ENCODE measurements around the gene CEMIP2. TPM values are rescaled to one million over a fixed set of nuclear protein-coding genes. Genes with fewer than 3 reads are reported as not detected.

The CEMIP2 gene
- total RNA-seq, 1 donor from 2014 or later, result 58.1 TPM

GRCh38 chr9:71710201-71710600, 58.1 kb downstream of the CEMIP2 start:
- TF ChIP-seq, protein P1, sequence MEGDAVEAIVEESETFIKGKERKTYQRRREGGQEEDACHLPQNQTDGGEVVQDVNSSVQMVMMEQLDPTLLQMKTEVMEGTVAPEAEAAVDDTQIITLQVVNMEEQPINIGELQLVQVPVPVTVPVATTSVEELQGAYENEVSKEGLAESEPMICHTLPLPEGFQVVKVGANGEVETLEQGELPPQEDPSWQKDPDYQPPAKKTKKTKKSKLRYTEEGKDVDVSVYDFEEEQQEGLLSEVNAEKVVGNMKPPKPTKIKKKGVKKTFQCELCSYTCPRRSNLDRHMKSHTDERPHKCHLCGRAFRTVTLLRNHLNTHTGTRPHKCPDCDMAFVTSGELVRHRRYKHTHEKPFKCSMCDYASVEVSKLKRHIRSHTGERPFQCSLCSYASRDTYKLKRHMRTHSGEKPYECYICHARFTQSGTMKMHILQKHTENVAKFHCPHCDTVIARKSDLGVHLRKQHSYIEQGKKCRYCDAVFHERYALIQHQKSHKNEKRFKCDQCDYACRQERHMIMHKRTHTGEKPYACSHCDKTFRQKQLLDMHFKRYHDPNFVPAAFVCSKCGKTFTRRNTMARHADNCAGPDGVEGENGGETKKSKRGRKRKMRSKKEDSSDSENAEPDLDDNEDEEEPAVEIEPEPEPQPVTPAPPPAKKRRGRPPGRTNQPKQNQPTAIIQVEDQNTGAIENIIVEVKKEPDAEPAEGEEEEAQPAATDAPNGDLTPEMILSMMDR (conservative IDR thresholded peaks at IDR 0.05), result no peak
- no peaks in the 10 kb centered on the region for H3K9me3 Mint-ChIP-seq
- H3K36me3 Mint-ChIP-seq, result peaks cover 50% of the 10 kb centered on the region

GRCh38 chr9:71709384-71709783, 58.9 kb downstream of the CEMIP2 start:
- Mint-ChIP-seq H3K27me3 (no peaks in the 10 kb centered on the region), H3K4me1 (ENCODE audit: unreplicated experiment) (no peaks in the 10 kb centered on the region), H3K9me3 (no peaks in the 10 kb centered on the region), H3K27ac (no peak overlapping the region), H3K4me3 (no peak overlapping the region), H3K36me3 (peaks cover 56% of the 10 kb centered on the region)
- DNase-seq (ENCODE audit: extremely low spot score, unreplicated experiment), result no peak
- TF ChIP-seq, protein P1 (conservative IDR thresholded peaks at IDR 0.05), result no peak

More at GRCh38 chr9:71710201-71710600, 58.1 kb downstream of the CEMIP2 start:
- H3K27me3 Mint-ChIP-seq, result no peaks in the 10 kb centered on the region
- H3K4me3 Mint-ChIP-seq, result no peak overlapping the region
- H3K4me1 Mint-ChIP-seq (ENCODE audit: unreplicated experiment), result no peaks in the 10 kb centered on the region
- peak overlapping the region; percentile 46 for H3K27ac Mint-ChIP-seq
- DNase-seq (ENCODE audit: extremely low spot score, unreplicated experiment), result no peak

DNA sequence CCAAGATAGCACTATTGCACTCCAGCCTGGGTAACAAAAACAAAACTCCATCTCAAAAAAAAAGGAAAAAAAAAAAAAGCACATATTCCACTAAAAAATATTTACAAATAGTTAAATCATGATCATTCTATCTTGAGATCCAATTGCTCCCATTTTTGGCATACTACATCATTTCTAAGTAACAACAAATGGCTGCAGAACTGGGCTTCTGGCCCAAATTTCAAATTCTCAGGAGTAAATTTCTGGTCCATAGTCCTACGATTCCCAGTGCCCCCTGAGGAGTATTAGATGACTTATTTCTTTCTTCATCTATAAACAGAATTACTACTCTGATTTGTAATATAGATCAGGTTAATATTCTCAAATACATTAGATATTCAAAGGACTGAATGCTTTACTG, 62.1 kb downstream of the CEMIP2 start:
- TF ChIP-seq, protein P1 (conservative IDR thresholded peaks at IDR 0.05), result no peak
- no peaks in the 10 kb centered on the region for H3K4me1 Mint-ChIP-seq (ENCODE audit: unreplicated experiment)
- no peaks in the 10 kb centered on the region for H3K27me3 Mint-ChIP-seq
- H3K9me3 Mint-ChIP-seq, result no peaks in the 10 kb centered on the region
- H3K36me3 Mint-ChIP-seq, result peaks cover 41% of the 10 kb centered on the region
- no peak overlapping the region for H3K4me3 Mint-ChIP-seq
- DNase-seq (ENCODE audit: extremely low spot score, unreplicated experiment), result no peak
- no peak overlapping the region for H3K27ac Mint-ChIP-seq

GRCh38 chr9:71704796-71705195, 63.5 kb downstream of the CEMIP2 start:
- Mint-ChIP-seq H3K27me3 (no peaks in the 10 kb centered on the region), H3K36me3 (peaks cover 39% of the 10 kb centered on the region), H3K4me3 (no peak overlapping the region), H3K4me1 (ENCODE audit: unreplicated experiment) (no peaks in the 10 kb centered on the region), H3K27ac (peak overlapping the region; percentile 32), H3K9me3 (no peaks in the 10 kb centered on the region)
- DNase-seq (ENCODE audit: extremely low spot score, unreplicated experiment), result no peak
- TF ChIP-seq, protein P1 (conservative IDR thresholded peaks at IDR 0.05), result no peak

GRCh38 chr9:71703172-71703872, 65.0 kb downstream of the CEMIP2 start:
- Mint-ChIP-seq H3K9me3 (no peaks in the 10 kb centered on the region), H3K4me1 (ENCODE audit: unreplicated experiment) (no peaks in the 10 kb centered on the region), H3K36me3 (peaks cover 40% of the 10 kb centered on the region), H3K4me3 (no peak overlapping the region), H3K27ac (no peak overlapping the region), H3K27me3 (no peaks in the 10 kb centered on the region)
- TF ChIP-seq, protein P1 (conservative IDR thresholded peaks at IDR 0.05), result no peak
- DNase-seq (ENCODE audit: extremely low spot score, unreplicated experiment), result no peak

All from type B pancreatic cell (in vitro differentiated cells).